ENCODE measurements around the gene CDK11A. TPM values are rescaled to one million over a fixed set of nuclear protein-coding genes. Genes with fewer than 3 reads are reported as not detected.

The CDK11A gene
- total RNA-seq, 3 donors from 2014 or later = 27.8 to 51.8 (median 41.6) TPM

DNA sequence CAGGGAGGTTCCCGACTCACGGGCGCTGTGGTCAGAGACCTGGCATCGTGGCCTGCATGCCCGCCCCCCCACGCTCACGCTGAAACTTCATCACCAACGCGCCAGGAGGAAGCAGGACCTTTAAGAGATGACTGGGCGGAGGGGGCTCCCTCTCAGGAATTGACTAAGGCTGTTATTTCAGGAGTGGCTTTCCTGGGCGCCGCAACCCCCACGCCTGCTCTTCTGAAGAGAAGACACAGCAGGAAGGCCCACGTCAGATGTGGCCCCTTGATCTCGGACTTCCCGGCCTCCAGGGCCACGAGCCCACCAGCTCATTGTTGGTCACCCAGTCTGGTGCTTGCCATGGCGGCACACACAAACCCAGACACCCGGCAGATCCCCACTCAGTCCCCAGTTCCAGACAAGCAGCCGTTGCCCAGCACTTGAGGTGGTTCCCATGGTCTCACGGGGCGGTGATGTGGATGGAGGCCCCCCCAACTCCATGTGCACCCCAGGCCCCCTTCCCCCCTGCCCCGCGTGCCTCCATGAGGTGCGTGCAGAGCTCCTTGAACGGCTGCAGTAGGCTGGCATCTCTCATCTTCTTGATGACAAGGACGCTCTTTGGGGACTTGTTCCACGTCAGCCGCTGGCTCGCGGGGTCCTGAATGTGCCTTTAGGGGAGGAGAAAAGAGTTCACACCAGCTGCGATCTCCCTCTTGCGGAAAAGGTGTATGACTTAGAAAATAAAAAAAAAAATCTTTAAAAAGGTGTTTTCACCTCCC lies 32.7 kb upstream of the CDK11A start:
- intact Hi-C loops (cut with DNase I; ENCODE audit: low total_unique reads) = no loop called here
- no peak for TF ChIP-seq POLR2AphosphoS5 (IDR thresholded peaks at IDR 0.05)
- no peak for TF ChIP-seq POLR2A (IDR thresholded peaks at IDR 0.05)
- TF ChIP-seq CTCF (IDR thresholded peaks at IDR 0.05) = no peak
- DNase-seq (ENCODE audit: low spot score in 2 of 2) = no peak
- no peaks in the 10 kb centered on the region for H3K27me3 ChIP-seq
- no peak overlapping the region for H3K27ac ChIP-seq
- H3K36me3 ChIP-seq = no peaks in the 10 kb centered on the region
- no peak overlapping the region for H3K4me3 ChIP-seq
- H3K9me3 ChIP-seq = no peaks in the 10 kb centered on the region
- H3K4me1 ChIP-seq = no peaks in the 10 kb centered on the region

DNA sequence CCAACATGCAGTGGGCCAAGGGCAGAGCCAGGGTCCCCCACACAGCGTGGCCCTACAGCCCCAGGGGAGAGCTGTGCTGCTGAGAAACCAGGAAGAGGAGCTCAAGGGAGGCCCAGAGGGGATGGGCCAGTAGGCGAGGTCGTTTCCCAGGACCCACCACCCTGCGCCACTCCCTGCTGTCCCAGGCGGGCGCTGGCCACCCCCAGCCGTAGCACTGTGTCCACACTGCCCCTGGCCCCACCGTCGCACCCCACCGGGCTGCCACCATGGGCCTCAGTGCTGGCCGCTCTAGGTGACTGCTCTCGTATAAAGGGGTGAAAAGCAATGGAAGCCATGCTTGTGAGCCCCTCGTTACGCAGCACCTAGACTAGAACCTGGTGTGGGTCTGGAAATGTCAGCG lies 31.7 kb upstream of the CDK11A start:
- Histone ChIP-seq H3K27me3 (no peaks in the 10 kb centered on the region), H3K4me1 (no peaks in the 10 kb centered on the region), H3K4me3 (no peak overlapping the region), H3K27ac (no peak overlapping the region), H3K9me3 (no peaks in the 10 kb centered on the region), H3K36me3 (no peaks in the 10 kb centered on the region)
- intact Hi-C loops (cut with DNase I; ENCODE audit: low total_unique reads) = no loop called here
- no peak for DNase-seq (ENCODE audit: low spot score in 2 of 2)
- no peak for TF ChIP-seq CTCF (IDR thresholded peaks at IDR 0.05)
- no peak for TF ChIP-seq POLR2A (IDR thresholded peaks at IDR 0.05)
- no peak for TF ChIP-seq POLR2AphosphoS5 (IDR thresholded peaks at IDR 0.05)

DNA sequence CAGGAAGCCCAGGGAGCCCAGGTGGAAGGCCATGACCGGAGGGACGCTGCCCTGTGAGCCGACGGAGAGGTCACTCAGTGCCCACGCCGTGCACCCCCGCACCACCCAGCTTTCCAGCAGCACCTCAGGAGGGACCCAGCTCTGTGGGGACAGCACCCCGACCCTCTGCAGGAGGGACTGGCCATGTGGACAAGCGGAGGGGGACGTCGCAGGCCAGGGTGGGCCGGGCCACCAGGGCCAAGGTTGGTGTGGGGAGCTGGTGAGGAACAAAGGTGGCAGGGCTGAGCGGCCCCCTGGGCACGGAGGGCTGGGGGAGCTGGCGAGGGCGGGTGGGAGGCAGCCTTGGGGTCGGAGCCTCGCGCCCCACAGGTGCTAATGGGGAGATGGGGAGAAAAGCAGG lies 31.3 kb upstream of the CDK11A start:
- Histone ChIP-seq H3K4me1 (no peaks in the 10 kb centered on the region), H3K4me3 (no peak overlapping the region), H3K27ac (no peak overlapping the region), H3K27me3 (no peaks in the 10 kb centered on the region), H3K36me3 (no peaks in the 10 kb centered on the region), H3K9me3 (no peaks in the 10 kb centered on the region)
- no peak for TF ChIP-seq POLR2A (IDR thresholded peaks at IDR 0.05)
- no peak for TF ChIP-seq POLR2AphosphoS5 (IDR thresholded peaks at IDR 0.05)
- no peak for TF ChIP-seq CTCF (IDR thresholded peaks at IDR 0.05)
- no peak for DNase-seq (ENCODE audit: low spot score in 2 of 2)
- intact Hi-C loops (cut with DNase I; ENCODE audit: low total_unique reads) = no loop called here

GRCh38 chr1:1754051-1754815 lies 30.1 kb upstream of the CDK11A start:
- H3K36me3 ChIP-seq = no peaks in the 10 kb centered on the region

More at GRCh38 chr1:1754051-1754815, 30.1 kb upstream of the CDK11A start:
- intact Hi-C loops (cut with DNase I; ENCODE audit: low total_unique reads) = no loop called here
- Histone ChIP-seq H3K27ac (no peak overlapping the region), H3K4me1 (no peaks in the 10 kb centered on the region), H3K9me3 (no peaks in the 10 kb centered on the region), H3K27me3 (no peaks in the 10 kb centered on the region), H3K4me3 (no peak overlapping the region)
- no peak for DNase-seq (ENCODE audit: low spot score in 2 of 2)
- TF ChIP-seq POLR2A (IDR thresholded peaks at IDR 0.05) (no peak), POLR2AphosphoS5 (IDR thresholded peaks at IDR 0.05) (no peak), CTCF (IDR thresholded peaks at IDR 0.05) (no peak)

All from breast epithelium (tissue), 4 donors.